C1 segment of cervical spinal cord (tissue), 14 donors: ENCODE results near the gene PPP2R5D.
"Not testable (repeated sequence)": the region's sequence is repeated elsewhere in the genome, so short reads cannot be mapped to it uniquely, and the experiment has no call there.

Experiments
- DNase-seq, 14 donors: peaks; one replicate each; lab custom pipeline; 2025; lab: John Stamatoyannopoulos, UW

PPP2R5D gene

DNA sequence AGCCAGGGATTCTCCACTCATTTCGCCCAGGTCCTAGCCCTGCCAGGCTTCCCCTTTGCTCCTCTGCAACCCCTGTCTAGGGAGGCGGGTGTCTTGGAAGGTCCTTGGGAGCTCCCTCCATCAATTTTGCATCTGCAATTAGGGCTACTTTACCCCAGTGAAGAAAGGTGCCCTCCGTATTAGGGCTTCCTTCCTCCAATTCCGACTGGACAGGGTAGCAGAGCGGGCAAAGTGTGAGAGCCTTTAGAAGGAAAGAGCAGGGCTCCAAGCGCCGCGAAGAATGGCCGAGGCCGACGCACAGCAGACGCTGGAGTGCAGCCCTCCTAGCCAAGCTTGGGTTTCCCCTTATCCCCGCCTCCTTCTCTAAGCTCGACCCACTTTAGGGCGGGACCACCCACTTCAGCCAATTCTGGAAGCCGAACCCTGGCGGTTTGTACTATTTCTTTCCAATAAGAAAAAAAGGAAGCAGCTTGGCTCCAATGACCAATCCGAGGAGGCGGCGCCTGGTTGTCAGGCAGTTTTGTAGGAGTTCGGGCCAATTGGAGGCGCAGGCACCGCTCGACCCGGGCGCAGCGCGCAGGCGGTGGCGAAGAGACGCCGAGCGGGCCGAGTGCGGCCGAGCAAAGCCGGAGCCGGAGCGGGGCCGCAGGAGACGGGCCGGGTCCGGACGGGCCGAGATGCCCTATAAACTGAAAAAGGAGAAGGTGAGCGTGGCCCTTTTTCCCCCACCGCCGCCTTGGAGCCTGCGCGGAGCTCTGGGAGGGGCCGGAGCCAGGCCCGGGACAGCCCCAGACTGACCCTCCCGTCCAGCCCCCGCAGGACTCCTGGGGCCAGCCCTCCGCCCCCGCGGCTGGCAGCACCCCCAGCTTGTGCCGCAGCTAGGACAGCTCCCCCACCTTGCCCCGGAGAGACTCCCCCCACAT, at the start of gene PPP2R5D:
PPP2R5D (plus strand) TSS at position 570 of the 923 bp plus-strand sequence; CDS start at position 678, 108 bp downstream.
- peak; percentile 50 to 99 (median 94) for DNase-seq

DNA sequence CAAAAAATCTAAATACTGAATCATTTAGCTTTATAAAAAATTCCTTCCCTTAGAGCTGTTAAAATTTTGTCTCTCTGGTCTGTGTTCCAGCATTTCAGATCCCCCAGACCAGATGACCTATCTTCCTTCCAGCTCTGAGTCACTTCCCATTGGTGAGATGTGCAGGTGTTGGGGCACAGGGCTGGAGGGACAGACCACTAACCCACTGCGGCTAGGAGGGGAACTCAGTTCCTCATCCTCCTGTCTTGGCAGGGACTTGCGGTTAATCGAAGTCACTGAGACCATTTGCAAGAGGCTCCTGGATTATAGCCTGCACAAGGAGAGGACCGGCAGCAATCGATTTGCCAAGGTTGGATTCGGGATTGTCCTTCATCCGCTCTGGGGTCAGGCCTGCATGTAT, 49.0 kb upstream of the PPP2R5D start:
- DNase-seq: no peak

DNA sequence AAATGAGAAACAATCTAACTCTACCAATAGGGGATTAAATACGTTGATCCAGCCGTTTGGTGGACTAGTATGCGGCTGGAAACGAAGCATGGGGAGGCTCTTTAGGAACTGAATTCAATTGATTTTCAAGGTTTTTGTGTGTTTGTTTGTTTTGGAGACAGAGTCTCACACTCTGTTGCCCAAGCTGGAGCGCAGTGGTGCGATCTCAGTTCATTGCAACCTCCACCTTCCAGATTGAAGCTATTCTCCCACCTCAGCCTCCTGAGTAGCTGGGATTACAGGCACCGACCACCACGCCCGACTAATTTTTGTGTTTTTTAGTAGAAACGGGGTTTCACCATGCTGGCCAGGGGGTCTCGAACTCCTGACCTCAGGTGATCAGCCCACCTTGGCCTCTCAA, 48.0 kb upstream of the PPP2R5D start:
- no peak for DNase-seq

DNA sequence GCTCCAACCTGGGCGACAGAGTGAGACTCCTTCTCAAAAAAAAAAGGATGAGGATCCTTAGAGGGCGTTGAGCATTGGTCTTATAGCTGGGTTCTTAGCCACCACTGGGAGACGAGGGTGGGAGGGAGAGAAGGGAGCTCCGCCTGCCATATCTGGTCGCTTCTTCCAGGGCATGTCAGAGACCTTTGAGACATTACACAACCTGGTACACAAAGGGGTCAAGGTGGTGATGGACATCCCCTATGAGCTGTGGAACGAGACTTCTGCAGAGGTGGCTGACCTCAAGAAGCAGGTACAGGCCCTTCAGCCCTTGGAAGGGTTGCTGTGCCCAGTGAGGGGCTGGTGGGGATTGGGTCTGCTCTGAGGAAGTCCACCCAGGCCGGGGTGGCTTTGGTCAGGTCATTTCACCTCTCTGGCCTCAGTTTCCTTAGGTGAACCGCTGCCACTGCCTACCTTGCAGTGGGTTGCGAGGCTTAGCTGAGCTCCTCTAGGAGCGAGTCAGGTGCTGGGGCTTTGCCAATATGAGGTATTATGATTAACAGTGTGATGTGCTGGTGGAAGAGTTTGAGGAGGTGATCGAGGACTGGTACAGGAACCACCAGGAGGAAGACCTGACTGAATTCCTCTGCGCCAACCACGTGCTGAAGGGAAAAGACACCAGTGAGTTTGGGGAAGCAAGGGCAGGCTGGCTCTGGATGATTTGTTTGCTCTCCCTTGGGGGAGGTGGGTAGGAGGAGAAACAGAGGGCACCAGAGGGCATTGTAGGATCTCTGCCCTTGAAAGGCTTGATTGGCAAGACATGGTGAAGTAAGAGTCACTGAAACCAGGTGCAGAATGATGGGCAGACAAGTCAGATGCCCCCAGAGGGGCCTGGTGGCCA, 46.6 kb upstream of the PPP2R5D start:
- no peak for DNase-seq

DNA sequence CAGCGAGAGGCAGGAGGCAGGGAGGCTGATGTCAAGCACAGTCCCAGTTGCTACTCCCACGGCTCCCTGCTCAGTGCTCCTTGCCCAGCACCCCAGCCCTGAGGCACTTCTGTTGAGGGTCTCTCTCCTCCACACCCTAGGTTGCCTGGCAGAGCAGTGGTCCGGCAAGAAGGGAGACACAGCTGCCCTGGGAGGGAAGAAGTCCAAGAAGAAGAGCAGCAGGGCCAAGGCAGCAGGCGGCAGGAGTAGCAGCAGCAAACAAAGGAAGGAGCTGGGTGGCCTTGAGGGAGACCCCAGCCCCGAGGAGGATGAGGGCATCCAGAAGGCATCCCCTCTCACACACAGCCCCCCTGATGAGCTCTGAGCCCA, 46.0 kb upstream of the PPP2R5D start:
- DNase-seq: no peak

DNA sequence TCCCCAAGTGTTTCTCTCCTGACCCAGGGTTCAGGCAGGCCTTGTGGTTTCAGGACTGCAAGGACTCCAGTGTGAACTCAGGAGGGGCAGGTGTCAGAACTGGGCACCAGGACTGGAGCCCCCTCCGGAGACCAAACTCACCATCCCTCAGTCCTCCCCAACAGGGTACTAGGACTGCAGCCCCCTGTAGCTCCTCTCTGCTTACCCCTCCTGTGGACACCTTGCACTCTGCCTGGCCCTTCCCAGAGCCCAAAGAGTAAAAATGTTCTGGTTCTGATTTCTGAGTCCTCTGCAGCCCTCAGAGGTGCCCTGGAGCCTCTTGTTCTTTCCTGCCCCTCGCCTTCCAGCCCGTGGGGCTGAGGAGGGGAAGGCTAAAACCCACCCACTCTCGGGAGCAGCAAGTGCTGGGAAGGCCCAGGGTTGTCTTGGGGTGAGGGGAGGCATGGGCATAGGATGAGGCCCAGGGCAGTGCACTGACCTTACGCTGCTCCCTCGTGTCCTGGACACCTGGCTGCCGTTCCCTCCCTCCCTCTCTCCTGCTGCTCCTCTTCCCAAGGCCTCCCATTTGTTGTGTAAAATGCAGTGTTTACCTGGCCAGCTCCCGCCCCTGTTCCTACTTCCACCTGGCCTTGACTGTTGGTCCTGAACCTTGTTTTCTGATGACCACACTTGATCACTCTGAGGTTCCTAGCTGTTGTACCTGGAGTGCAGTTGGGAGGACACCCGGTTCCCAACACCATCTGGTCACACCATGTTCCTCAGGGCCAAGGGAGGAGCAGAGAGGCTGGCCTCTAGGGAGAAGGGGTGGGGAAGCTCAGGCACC, 45.2 kb upstream of the PPP2R5D start:
- no peak for DNase-seq

DNA sequence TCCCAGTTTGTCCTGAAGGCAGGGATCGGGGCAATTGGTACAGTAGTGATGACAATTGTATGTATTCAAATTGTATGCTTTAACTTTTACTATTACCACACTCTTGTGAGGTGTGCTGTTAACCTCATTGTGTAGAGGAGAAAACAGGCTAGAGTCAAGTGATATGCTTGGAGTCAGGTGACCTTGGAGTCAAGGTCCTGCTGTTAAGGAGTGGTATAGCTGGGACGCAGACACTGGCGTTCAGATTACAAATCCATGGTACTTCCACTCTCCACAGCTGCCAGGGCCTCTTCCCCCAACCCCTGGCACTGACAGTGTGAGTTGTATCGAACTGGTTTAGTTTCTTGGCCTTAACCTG, 44.6 kb upstream of the PPP2R5D start:
- no peak for DNase-seq

DNA sequence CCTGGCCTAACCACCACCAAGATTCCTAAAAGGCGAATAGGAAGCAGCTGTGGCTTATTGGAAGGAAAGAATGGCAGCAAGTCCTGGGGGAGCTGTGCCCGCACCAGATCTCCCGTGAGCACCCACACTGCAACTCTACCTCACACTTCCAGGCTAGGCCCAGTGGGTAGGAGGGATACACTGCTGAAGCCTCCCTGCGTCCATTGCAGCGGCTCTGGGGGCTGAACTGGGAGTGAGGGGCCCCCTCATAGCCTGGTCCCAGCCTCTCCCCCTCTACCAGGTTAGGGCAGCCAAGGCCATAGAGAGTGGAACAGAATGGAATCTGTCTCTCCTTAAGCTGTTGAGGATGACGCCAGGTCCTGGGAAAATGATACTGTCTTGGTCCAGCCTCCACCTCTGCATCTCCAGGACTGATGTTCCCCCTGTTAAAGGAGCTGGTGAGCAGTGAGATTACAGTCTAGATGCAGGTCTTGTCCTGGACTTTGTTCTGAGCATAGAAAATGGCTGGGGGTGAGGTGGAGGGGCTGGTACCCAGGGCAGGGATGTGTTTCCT, 43.8 kb upstream of the PPP2R5D start:
- DNase-seq: no peak

DNA sequence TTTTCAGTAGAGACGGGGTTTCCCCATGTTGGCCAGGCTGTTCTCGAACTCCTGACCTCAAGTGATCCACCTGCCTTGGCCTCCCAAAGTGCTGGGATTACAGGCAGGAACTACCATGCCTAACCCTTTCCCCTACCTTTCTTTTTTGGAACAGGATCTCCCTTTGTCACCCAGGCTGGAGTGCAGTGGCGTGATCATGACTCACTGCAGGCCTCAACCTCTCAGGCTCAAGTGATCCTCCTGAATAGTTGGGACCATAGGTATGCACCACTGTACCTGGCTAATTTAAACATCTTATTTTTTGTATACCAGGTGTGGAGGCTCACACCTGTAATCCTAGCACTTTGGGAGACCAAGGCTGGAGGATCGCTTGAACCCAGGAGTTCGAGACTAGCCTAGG, 43.0 kb upstream of the PPP2R5D start:
- not testable (repeated sequence) for DNase-seq

DNA sequence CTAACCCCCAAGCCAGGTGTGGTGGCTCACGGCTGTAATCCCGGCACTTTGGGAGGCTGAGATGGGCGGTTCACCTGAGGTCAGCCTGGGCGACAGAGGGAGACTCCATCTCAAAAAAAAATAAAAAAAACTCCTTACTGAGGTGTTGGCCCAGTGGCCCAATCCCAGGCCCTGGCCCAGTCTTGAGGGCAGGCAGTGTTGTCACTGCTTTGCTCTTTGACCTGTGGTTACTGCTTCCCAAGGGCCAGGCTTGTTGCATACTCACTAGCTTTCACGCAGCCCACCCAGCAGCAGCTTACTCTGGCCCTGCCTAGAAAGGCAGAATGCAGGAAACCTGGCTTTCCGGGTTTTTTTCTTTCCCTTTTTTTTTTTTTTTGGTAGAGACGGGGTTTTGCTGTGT, 41.9 kb upstream of the PPP2R5D start:
- no peak for DNase-seq

DNA sequence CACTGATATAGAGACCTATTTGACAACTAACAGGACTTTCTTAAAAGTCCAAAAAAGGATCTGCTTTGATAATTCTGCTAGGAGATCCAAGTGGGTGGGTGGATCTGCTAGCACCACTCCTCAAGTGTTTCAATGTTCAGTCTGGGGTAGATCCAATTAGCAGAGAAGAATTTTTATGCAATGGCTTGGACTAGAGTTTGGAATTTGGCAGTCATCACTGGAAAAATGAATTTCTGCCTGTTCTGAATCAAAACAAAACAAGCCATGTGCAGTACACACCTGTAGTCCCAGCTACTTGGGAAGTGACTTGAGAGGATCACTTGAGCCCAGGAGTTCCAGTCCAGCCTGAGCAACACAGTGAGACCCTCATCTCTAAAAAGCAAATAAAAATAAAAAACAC, 36.4 kb upstream of the PPP2R5D start:
- no peak for DNase-seq

DNA sequence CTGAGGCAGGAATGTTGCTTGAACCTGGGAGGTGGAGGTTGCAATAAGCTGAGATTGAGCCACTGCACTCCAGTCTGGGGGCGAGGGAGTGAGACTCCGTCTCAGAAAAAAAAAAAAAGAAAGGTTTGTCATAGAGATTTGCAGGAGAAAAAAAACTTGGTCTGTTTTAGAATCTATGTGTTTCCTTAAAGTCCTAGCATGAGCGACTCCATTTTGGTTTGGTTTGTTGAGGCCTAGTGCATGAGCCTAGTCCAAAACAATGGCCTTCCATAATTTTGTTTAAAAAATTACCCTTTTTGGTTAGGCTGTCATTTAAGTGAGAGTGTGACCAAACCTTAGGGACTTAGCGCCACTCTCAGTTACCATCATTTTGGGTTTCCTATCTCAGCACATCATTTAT, 32.0 kb upstream of the PPP2R5D start:
- no peak for DNase-seq

DNA sequence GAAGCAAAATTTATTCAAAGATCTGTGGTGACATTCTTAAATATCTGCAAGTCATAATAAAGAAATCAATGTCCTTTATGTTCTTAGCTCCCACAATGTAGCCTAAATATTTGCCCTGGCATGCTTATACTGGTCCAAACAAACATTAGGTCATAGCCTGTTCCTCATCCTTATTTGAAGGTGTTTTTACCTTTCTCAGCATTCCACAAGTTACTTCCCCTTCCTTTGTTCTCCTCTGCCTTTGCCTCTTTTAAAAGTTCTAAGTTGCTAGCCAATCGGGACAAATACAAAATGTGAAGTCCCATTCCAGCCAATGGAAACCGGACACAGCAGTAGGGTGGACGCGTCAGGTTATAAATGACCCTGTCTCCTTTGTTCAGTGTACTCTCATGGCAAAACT, 30.0 kb upstream of the PPP2R5D start:
- not testable (repeated sequence) for DNase-seq

DNA sequence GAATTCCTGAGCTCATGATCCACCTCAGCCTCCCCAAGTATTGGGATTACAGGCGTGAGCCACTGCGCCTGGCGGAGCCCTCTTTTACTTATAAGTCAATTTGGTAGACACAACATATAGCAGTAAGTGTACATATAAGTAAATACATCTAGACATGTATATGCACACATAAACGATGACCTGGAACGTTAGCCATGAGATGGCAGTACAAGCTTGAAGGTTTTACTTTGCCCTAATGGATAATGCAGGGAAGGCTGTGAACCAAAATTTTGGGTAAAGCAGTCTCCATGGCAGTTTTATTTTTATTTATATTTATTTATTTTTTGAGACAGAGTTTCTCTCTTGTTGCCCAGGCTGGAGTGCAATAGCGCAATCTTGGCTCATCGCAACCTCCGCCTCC, 26.2 kb upstream of the PPP2R5D start:
- no peak for DNase-seq

DNA sequence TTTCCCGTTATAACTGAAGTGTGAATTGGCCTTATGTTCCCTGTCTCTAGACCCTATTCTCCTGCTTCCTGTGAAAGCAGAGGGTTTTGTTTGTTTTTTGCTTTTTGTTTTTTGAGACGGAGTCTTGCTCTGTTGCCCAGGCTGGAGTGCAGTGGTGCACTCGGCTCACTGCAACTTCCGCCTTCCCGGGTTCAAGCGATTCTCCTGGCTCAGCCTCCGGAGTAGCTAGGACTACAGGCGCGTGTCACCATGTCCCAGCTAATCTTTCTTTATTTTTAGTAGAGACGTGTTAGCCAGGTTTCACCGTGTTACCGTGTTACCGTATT, 24.5 kb upstream of the PPP2R5D start:
- no peak for DNase-seq

DNA sequence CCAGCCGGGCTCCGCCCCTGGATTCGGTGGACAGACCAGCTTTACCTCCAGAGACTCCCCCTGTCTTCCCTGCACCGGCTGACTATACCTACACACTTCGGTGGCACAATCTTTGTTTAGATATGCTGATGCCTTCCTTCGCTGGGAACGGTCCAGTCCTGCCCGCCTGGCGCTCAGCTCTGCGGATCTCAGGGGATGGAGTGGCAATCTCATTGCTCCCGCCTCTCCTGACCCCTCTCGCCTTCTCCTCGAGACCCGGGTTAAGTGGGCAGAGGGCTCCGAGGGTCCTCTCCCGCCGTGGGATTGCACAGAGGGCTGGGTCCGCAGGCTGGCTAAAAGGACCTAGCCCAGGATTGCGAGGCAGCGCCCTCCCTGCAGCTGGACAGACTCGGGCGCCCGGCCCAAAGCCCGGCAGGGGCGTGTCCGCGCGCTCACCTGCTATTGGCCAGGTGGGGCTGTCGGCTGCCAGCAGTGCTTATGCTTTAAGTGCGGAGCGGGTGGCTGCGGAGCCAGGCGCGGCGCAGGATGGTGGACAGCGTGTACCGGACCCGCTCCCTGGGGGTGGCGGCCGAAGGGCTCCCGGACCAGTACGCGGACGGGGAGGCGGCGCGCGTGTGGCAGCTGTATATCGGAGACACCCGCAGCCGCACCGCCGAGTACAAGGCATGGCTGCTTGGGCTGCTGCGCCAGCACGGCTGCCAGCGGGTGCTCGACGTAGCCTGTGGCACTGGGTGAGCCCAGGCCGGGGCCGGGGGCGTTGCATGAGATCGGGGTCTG, 23.9 kb upstream of the PPP2R5D start, which contains the start of gene GNMT:
GNMT (plus strand) TSS at position 512 of the 777 bp plus-strand sequence; CDS start at position 526, 14 bp downstream.
- DNase-seq: peak in 3 of 14 donors; percentile 6 to 50 (median 14)

DNA sequence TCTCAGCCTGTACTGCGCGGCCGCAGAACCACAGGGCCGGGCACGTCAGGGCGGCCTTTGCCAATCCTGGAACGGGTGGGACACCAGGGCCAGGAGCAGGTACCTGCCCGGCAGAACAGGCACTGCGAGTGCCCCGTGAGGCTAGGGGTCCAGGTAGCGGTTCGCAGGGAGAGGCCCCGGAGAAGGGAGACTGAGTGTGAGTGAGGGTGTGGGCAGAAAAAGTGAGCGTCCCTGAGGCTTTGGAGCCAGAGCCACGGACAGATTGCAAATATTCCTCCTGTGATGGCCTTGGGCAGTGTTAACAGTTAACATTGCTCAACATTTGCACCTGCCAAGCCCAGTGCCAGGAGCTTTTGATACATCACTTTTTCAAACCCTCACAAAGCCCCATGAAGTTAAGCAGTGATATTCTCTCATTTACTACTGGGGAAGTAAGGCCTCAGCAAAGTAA, 23.3 kb upstream of the PPP2R5D start:
- DNase-seq: peak in 1 of 14 donors; percentile 40

DNA sequence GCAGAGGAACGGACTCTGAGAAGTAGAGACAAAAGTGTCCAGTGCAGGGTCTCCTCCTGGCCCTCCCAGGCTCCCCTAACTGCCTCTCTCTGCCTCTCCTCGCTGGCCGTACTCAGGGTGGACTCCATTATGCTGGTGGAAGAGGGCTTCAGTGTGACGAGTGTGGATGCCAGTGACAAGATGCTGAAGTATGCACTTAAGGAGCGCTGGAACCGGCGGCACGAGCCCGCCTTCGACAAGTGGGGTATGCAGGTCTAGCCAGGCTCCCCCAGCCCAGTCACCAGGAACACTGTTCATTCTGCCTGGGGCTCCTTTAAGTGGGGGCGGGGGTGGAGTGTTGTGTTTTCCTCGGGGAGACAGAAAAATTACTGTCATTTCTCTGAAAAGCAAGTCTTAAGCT, 22.3 kb upstream of the PPP2R5D start:
- DNase-seq: no peak

DNA sequence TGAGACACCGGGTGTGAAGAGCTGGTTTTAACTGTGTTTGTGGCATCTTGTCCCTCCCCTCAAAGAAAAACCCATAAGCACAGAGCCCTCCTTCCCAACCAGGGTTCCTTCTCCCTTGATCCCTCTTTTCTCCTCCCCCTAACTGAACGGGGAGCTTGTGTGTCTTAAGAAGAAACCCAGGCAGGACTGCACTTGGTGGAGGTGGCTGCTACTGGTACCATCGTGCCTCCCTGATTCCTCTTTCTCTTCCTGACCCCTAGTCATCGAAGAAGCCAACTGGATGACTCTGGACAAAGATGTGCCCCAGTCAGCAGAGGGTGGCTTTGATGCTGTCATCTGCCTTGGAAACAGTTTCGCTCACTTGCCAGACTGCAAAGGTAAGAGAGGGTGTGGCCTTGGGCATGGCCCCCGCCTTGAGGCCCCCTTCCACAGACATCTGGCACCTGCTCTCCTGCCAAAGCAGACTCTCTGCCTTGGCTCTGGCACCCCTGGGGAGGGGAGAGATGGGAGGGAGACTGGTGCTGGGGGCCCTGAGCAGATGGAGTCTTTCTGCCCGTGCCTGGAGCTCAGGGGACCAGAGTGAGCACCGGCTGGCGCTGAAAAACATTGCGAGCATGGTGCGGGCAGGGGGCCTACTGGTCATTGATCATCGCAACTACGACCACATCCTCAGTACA, 21.7 kb upstream of the PPP2R5D start:
- DNase-seq: no peak
